Right lobe of liver (tissue), 4 donors: ENCODE results near the gene B9D1.

ENCODE experiments used
- POLR2A ChIP-seq: fragments of 450-650 bp; IDR thresholded peaks from one replicate; pipeline ENCODE4 v1.6.1; 2017; ENCODE audit warnings: antibody characterized with exemption, mild to moderate bottlenecking
- TF ChIP-seq, protein P1 (sequence below), 4 donors: fragments of 200-600 bp in 3 of 4; fragments of 450-650 bp in 1 of 4; IDR thresholded peaks; one replicate each; pipeline versions ENCODE4 v1.5.1 to v1.8.0; 2016 to 2022; ENCODE audit warnings: antibody characterized with exemption in 4 of 4, mild to moderate bottlenecking in 2 of 4
- donor health status: DM: no; HTN: no; CAD: no.
- donor health status: DM: no; HTN: no; CAD: no.
- donor health status: DM: no; HTN: yes; CAD: no.

DNA sequence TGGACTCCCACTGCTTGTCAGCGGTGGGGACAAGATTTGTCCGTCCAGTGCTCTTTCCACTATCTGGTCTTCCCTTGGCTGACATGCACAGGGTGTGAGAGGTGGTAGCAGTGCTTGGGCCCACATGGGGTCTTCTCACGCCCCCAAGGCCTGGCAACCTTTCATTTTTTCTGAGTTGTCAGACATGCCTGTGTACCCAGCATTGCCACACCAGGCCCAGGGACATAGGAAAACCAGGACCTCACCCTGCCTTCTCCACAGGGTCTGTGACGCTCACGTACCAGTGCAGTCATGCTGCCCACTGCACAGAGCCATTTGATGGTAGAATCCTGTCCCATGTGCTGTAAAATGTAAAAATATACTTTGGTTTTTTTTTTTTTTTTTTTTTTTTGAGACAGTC is 57.8 kb downstream of the B9D1 start:
- no peak for TF ChIP-seq POLR2A
- TF ChIP-seq, protein P1, sequence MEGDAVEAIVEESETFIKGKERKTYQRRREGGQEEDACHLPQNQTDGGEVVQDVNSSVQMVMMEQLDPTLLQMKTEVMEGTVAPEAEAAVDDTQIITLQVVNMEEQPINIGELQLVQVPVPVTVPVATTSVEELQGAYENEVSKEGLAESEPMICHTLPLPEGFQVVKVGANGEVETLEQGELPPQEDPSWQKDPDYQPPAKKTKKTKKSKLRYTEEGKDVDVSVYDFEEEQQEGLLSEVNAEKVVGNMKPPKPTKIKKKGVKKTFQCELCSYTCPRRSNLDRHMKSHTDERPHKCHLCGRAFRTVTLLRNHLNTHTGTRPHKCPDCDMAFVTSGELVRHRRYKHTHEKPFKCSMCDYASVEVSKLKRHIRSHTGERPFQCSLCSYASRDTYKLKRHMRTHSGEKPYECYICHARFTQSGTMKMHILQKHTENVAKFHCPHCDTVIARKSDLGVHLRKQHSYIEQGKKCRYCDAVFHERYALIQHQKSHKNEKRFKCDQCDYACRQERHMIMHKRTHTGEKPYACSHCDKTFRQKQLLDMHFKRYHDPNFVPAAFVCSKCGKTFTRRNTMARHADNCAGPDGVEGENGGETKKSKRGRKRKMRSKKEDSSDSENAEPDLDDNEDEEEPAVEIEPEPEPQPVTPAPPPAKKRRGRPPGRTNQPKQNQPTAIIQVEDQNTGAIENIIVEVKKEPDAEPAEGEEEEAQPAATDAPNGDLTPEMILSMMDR (IDR thresholded peaks at IDR 0.05) = no peak
